ENCODE measurements around the gene KCNAB2.
"Not testable (repeated sequence)": the region's sequence is repeated elsewhere in the genome, so short reads cannot be mapped to it uniquely, and the experiment has no call there.

The KCNAB2 gene

GRCh38 chr1:6059866-6060265 is 14.2 kb downstream of the KCNAB2 start:
- no peak for DNase-seq

GRCh38 chr1:6062670-6063069 is 17.0 kb downstream of the KCNAB2 start:
- no peak for DNase-seq

GRCh38 chr1:6063532-6064053 is 17.9 kb downstream of the KCNAB2 start:
- DNase-seq = not testable (repeated sequence)

- DNase-seq = no peak
These were observed 19.6 kb downstream of the KCNAB2 start for GRCh38 chr1:6065093-6065858.

GRCh38 chr1:6066680-6067079 is 21.0 kb downstream of the KCNAB2 start:
- no peak for DNase-seq

GRCh38 chr1:6068073-6068472 is 22.4 kb downstream of the KCNAB2 start:
- no peak for DNase-seq

- DNase-seq = no peak
These were observed 23.2 kb downstream of the KCNAB2 start for GRCh38 chr1:6068932-6069331.

- no peak for DNase-seq
These were observed 23.9 kb downstream of the KCNAB2 start for GRCh38 chr1:6069573-6069972.

GRCh38 chr1:6070450-6070974 is 24.8 kb downstream of the KCNAB2 start:
- DNase-seq = no peak

GRCh38 chr1:6071219-6071618 is 25.5 kb downstream of the KCNAB2 start:
- DNase-seq = no peak

GRCh38 chr1:6072774-6073479 is 27.2 kb downstream of the KCNAB2 start:
- no peak for DNase-seq

GRCh38 chr1:6073480-6074053 is 27.9 kb downstream of the KCNAB2 start:
- DNase-seq = no peak

GRCh38 chr1:6074192-6074901 is 28.7 kb downstream of the KCNAB2 start:
- DNase-seq = no peak

GRCh38 chr1:6075748-6076147 is 30.1 kb downstream of the KCNAB2 start:
- DNase-seq = no peak

GRCh38 chr1:6077061-6077460 is 31.4 kb downstream of the KCNAB2 start:
- DNase-seq = not testable (repeated sequence)

GRCh38 chr1:6077506-6077905 is 31.8 kb downstream of the KCNAB2 start:
- DNase-seq = peak; percentile 27

GRCh38 chr1:6077919-6078318 is 32.2 kb downstream of the KCNAB2 start:
- no peak for DNase-seq

- DNase-seq = no peak
These were observed 34.8 kb downstream of the KCNAB2 start for GRCh38 chr1:6080469-6080868.

- no peak for DNase-seq
These were observed 36.2 kb downstream of the KCNAB2 start for GRCh38 chr1:6081901-6082300.

GRCh38 chr1:6082430-6082971 is 36.8 kb downstream of the KCNAB2 start:
- DNase-seq = no peak

- DNase-seq = no peak
These were observed 37.7 kb downstream of the KCNAB2 start for GRCh38 chr1:6083385-6083784.

- DNase-seq = no peak
These were observed 38.2 kb downstream of the KCNAB2 start for GRCh38 chr1:6083801-6084446.

All from NCI-H146 (cell line).